Liver (tissue), 3 donors: Measurements from ENCODE around the gene AKR1C1.

Experiments
- CTCF ChIP-seq: fragments of 150-350 bp; IDR thresholded peaks from 2 replicates; pipeline ENCODE4 v1.5.1; 2017; ENCODE audit warnings: improper control_type of control experiment, low read depth, low read length; ENCODE audit not compliant: missing input control
- GABPA ChIP-seq, 2 donors: IDR thresholded peaks in 1 of 2; conservative IDR thresholded peaks in 1 of 2; 2 replicates each; pipeline ENCODE4 v1.6.1; 2016; ENCODE audit warnings: antibody characterized with exemption in 2 of 2, mild to moderate bottlenecking in 1 of 2, moderate library complexity in 1 of 2
- donor health status: healthy.
- donor health status: healthy.

GRCh38 chr10:4998671-4999070, 35.5 kb downstream of the AKR1C1 start:
- TF ChIP-seq CTCF (no peak), GABPA (IDR thresholded peaks at IDR 0.05 in 1 of 2, conservative IDR thresholded peaks at IDR 0.05 in 1 of 2) (no peak)
